Muscle of leg (tissue), 11 donors: ENCODE data around the gene BMPER. TPM values are rescaled to one million over a fixed set of nuclear protein-coding genes. Genes with fewer than 3 reads are reported as not detected.
A peak's percentile ranks its signal among the peaks of the same experiment; 100 is the strongest.

Source experiments
- DNase-seq: peaks from one replicate; pipeline ENCODE4 v3.0.0; 2013
- H3K27ac ChIP-seq: one replicate; pipeline ENCODE4 v1.5.1; 2013; ENCODE audit warnings: mild to moderate bottlenecking, low read length, control low read depth
- H3K27me3 ChIP-seq: one replicate; pipeline ENCODE4 v1.6.1; 2013; ENCODE audit warnings: low read length; ENCODE audit not compliant: control insufficient read depth, insufficient read depth
- H3K36me3 ChIP-seq: one replicate; pipeline ENCODE4 v1.6.1; 2013; ENCODE audit warnings: low read length; ENCODE audit not compliant: control insufficient read depth, insufficient read depth
- H3K4me1 ChIP-seq: one replicate; pipeline ENCODE4 v1.6.1; 2013; ENCODE audit warnings: low read length; ENCODE audit not compliant: control insufficient read depth, insufficient read depth
- H3K4me3 ChIP-seq: one replicate; pipeline ENCODE4 v1.5.1; 2013; ENCODE audit warnings: low read length, control low read depth
- H3K9me3 ChIP-seq: replicated peaks from 2 replicates; pipeline ENCODE4 v1.6.1; 2013; ENCODE audit warnings: low read depth, low read length; ENCODE audit not compliant: control insufficient read depth
- WGBS: methylation state at CpG from one replicate; pipeline ENCODE4 v1.1.5; 2013; ENCODE audit warnings: missing lambda C conversion rate; ENCODE audit not compliant: insufficient coverage; 5-methylcytosine and 5-hydroxymethylcytosine counted together
- polyA plus RNA-seq, 8 donors: library from polyadenylated mRNA; unstranded; fragments of 120-200 nt; gene quantifications; one replicate each; pipeline versions ENCODE4 v1.2.1 to v1.2.3, GENCODE V29; 2013; ENCODE audit warnings: inconsistent platforms in 1 of 8, low replicate concordance in 1 of 8; ENCODE audit not compliant: insufficient read length in 8 of 8, insufficient read depth in 1 of 8
- total RNA-seq: library from RNA; stranded (reverse); fragments of 120-200 nt; gene quantifications from one replicate; pipeline ENCODE4 v1.2.4, GENCODE V29; 2013

Gene BMPER
- total and polyA plus RNA-seq, 9 donors = 3.8 to 11.0 (median 7.3) TPM

DNA sequence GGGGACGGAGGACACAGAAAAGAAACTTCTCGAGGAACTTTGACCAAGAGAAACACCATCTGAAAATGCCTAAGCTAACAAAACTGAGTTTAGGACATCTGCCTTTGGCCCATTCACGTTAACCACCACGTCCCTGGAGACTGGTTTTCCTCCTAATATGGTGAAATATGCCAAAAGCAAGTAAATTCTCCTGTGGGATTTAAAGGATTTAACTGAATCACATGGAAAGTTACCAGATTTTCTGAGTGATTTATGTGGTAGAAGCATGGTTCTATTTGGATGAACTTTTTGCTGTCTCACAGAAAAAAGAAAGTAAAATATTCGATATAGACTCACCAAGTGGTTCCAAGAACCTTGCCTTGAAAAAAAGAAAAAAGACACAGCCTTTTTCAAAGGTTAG lies 30.4 kb upstream of the BMPER start:
- Histone ChIP-seq H3K27ac (no peak overlapping the region), H3K36me3 (no peaks in the 10 kb centered on the region), H3K4me3 (no peak overlapping the region), H3K9me3 (no peaks in the 10 kb centered on the region), H3K4me1 (no peaks in the 10 kb centered on the region), H3K27me3 (no peaks in the 10 kb centered on the region)
- peak; percentile 39 for DNase-seq
- no CpG with 5 or more reads among the region's 5 CpGs for WGBS

DNA sequence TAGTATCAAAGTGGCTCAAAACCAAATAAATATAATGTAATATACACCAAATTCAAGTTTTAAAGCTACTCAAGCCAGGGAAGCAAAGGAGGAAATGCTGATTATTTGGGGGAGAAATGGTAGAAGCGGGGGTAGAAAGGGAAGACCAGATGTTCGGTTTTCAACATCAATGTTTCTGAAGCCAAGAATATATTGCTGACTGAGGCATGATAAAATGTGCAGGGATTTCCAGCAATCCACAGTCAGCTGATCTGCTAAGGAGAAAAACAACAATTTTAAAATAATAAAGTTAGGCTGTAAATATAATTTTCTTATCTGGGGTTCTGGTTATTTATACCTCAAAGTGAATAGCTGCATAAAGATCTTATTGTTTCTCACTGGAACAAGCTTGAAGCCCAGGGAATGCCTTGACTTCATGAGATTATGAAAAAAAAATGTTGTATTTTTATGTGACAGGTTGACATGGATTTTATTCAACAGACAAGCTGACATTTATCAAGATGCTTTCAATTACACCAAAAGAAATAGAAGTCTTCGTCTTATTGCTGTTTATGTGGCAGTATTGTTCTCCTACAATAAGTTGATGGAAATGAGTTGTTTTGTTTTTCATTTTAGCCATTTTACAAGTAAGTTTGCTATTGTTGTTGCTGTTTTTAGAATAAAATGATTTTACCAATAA lies 28.6 kb upstream of the BMPER start:
- H3K27ac ChIP-seq = no peak overlapping the region
- WGBS = 7% methylated on average over 2 of the region's 3 CpGs
- H3K4me1 ChIP-seq = no peaks in the 10 kb centered on the region
- no peaks in the 10 kb centered on the region for H3K9me3 ChIP-seq
- DNase-seq = peak; percentile 64
- H3K27me3 ChIP-seq = no peaks in the 10 kb centered on the region
- H3K36me3 ChIP-seq = no peaks in the 10 kb centered on the region
- H3K4me3 ChIP-seq = no peak overlapping the region

DNA sequence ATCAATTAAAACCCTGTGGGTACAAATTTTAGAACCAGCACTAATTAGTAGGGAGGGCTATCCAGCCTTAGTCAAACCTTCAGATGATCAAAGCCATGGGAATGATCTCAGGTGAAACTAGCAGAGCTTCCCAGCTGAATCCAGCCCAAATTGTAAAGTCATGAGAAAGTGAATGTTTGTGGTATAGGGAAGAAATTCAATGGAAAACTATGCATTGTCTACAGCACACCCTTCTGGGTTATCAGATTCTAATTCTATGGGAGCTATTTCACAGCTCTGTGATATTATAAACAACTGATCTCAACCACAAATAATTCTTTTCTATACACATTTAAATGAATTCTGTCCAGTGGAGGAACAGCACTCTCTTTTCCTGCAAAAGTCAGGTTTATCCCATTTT lies 24.6 kb upstream of the BMPER start:
- DNase-seq = no peak
- Histone ChIP-seq H3K27ac (no peak overlapping the region), H3K36me3 (no peaks in the 10 kb centered on the region)

DNA sequence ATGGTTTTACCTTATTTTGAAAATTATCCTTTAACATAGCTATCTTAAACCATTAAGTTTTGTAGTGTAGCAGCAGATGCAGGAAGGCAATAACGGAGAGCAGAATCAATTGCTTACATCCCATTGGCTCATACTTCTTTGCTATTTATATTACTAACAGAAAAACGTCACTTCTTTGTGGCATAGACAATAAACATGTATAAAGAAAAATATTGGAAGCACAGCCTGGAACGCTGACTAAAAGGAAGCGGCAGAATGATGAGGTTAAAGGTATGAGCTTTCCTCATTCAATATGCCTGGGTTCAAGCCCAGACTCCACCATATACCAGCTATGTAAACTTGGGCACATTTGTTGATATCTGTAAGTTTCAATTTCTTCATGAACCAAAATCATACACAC lies 24.0 kb upstream of the BMPER start:
- Histone ChIP-seq H3K27me3 (no peaks in the 10 kb centered on the region), H3K27ac (no peak overlapping the region), H3K9me3 (no peaks in the 10 kb centered on the region), H3K4me1 (peaks cover 3% of the 10 kb centered on the region), H3K4me3 (no peak overlapping the region), H3K36me3 (no peaks in the 10 kb centered on the region)
- no peak for DNase-seq
- no CpG with 5 or more reads among the region's 4 CpGs for WGBS

More for the DNA sequence above, 24.6 kb upstream of the BMPER start:
- Histone ChIP-seq H3K4me3 (no peak overlapping the region), H3K4me1 (peaks cover 3% of the 10 kb centered on the region), H3K27me3 (no peaks in the 10 kb centered on the region), H3K9me3 (no peaks in the 10 kb centered on the region)

DNA sequence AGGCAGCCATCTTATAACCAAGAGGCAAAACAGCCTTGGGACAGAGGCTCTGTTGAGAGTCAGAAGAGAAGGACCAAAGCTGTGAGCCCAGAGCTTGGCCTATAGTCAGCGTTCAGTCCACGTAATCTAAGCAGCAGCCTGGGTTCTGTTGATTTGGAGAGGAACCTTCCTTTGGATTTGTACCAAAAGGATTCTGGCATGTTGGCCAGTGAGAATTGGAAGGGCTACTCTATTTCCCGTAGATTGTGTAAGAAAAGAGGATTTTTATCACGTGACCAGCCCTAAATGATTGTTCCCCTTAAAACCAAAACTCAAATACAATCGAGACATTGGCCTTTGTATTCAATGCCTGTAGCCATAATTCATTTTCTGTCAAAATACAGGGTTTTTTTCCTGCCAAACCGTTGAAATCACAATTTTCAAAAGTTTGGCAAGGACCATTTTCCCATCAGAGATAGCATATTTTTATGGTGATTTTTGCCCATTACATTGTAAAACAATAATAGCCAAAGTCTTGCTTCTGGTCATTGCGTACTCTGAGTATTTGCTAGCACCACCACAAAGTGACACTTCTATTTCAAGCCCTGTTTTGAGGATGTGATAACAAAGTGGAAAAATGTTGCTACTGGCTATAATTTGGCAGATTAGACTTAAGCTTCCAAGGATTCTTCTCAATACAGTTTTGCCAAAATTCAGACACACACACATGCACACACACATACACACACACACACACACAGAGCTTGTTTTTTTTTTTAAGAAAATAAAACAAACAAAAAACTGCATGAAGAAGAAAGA lies 23.1 kb upstream of the BMPER start:
- peak; percentile 51 for DNase-seq
- no peaks in the 10 kb centered on the region for H3K27me3 ChIP-seq
- WGBS = 64% methylated on average over 4 of the region's 7 CpGs
- no peak overlapping the region for H3K4me3 ChIP-seq
- H3K36me3 ChIP-seq = no peaks in the 10 kb centered on the region
- no peaks in the 10 kb centered on the region for H3K9me3 ChIP-seq
- H3K4me1 ChIP-seq = peaks cover 3% of the 10 kb centered on the region
- H3K27ac ChIP-seq = no peak overlapping the region

DNA sequence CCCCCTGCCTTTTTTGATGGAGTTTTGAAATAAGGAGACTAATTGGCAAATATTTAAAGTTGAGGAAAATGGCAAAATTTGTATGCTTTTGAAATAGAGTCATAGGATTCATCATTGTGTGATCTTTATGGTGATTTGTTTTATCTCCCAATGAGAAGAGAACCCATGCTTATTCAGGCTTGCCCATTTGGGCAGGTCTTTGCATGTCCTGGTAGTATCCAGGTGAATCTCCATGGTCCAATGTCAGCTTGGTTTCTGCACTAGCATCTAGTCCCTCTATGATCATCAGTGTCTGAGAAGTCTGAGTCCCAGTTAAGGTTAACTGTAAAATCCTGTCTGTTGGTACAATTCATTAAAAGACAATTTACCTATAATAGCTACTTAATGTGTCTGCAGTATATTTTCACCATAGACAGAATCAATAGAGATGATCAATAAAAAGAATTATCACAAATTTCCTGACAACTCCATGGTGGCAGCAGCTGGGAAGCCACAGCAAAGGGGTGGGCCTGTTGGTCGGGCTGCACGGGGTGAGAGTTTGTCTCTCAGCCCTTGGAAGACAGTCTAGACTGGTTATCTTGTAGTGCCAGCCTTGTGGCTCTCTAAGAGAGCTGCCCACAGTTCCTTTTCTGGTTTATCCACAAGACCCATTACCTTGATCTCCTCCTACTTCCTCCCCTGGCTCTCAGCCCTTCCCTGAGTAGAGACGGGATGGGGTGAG lies 22.2 kb upstream of the BMPER start:
- no peaks in the 10 kb centered on the region for H3K36me3 ChIP-seq
- no peaks in the 10 kb centered on the region for H3K9me3 ChIP-seq
- WGBS = no CpG with 5 or more reads among the region's 3 CpGs
- DNase-seq = no peak
- H3K27ac ChIP-seq = no peak overlapping the region
- H3K4me3 ChIP-seq = no peak overlapping the region
- H3K27me3 ChIP-seq = no peaks in the 10 kb centered on the region
- H3K4me1 ChIP-seq = peaks cover 3% of the 10 kb centered on the region

DNA sequence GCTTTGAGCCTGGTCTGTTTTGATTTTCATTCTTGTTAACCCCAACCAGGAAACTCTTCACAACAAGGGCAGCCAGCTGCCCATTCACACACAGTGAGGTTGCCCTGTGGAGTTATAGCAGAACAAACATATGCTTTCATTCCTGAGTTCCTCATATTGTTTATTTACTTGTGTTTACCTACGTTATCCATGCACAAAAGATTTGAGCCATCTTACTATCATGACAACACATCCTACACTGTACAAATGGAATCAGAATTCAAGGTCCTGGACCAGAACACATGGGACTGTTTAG lies 21.7 kb upstream of the BMPER start:
- Histone ChIP-seq H3K36me3 (no peaks in the 10 kb centered on the region), H3K27ac (no peak overlapping the region), H3K4me1 (peaks cover 3% of the 10 kb centered on the region), H3K9me3 (no peaks in the 10 kb centered on the region), H3K27me3 (no peaks in the 10 kb centered on the region), H3K4me3 (no peak overlapping the region)
- WGBS = no CpG with 5 or more reads among the region's 1 CpG
- no peak for DNase-seq

DNA sequence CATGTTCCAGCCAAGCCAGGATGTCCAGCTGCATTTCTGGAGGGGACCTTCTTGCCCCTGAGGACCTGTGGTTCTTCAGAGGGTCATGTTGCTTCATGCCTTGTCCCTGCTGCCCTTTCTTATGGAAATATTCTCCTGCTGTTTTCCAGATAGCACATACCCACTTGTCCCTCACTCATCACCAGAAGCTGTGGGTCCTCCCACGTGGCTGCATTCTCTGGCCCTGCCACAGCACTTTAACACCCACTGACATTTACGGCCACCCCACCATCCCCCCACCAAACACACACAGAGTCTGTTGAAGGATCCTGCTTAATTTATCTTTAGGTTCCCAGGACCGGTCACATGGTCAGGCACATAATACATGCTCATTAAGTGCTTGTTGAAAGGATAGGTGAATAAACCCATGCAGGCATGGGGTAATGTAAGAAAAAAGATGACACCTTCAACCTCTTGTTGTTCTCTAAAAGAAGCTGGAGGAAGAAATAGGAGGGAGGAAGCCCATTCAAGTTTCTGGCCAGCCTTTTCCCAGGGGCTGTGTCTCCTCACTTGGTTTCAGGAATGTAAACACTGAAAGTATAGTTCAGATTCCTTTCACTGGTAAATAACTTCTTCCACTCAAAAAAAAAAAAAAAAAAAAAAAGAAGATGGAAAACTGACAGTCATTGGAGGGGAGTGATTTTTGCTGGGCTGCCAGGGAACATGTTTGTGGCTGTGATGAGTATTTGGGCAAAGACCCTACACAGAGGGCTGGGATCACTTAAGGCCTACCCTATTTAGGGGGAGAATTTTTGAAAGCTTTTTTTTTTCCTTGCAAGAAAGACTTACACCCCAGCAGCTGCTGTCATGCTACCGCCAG lies 19.8 kb upstream of the BMPER start:
- H3K27me3 ChIP-seq = no peaks in the 10 kb centered on the region
- no peak overlapping the region for H3K4me3 ChIP-seq
- H3K4me1 ChIP-seq = peaks cover 3% of the 10 kb centered on the region
- H3K27ac ChIP-seq = no peak overlapping the region
- DNase-seq = peak; percentile 18
- H3K9me3 ChIP-seq = no peaks in the 10 kb centered on the region
- WGBS = 50% methylated on average over 1 of the region's 4 CpGs
- H3K36me3 ChIP-seq = no peaks in the 10 kb centered on the region

DNA sequence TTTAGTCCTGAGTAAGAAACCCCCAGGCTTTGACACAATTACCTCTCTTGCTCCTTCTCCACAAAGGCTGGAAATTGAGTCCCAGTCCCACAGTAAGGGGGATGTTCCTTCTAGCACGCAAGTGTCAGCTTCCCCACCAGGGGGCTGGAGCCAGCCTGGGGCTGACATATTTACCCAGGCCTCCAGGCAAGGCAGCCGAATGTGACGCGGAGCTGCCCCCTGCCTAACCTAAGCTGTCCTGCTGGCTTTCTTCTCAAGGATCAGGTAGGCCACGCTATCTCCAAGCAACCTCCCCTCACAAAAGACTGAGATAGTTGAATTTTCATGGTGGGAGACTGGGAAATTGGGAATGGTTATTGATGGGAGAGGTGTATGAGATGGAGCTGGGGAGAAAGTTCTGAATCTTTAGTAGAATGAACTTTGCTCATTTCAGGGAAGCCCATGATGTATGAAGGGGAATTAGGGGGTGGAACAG lies 19.2 kb upstream of the BMPER start:
- no peak for DNase-seq

More for the DNA sequence above, 19.2 kb upstream of the BMPER start:
- H3K4me3 ChIP-seq = no peak overlapping the region
- no peaks in the 10 kb centered on the region for H3K36me3 ChIP-seq
- H3K4me1 ChIP-seq = peaks cover 3% of the 10 kb centered on the region
- WGBS = 20% methylated on average over 1 of the region's 5 CpGs
- no peaks in the 10 kb centered on the region for H3K27me3 ChIP-seq
- no peak overlapping the region for H3K27ac ChIP-seq
- no peaks in the 10 kb centered on the region for H3K9me3 ChIP-seq
